H1 (cell line): Measurements from ENCODE around the gene PLS3. TPM values are rescaled to one million over a fixed set of nuclear protein-coding genes. Genes with fewer than 3 reads are reported as not detected.

Source experiments
- CTCF ChIA-PET: fragments of 300-600 bp; sonication (Branson Sonifier 250); formaldehyde crosslinking; loops from one replicate; lab custom pipeline; 2021; ENCODE audit not compliant: partially characterized antibody; lab: Charles Lee
- POLR2A ChIA-PET: fragments of 300-600 bp; sonication (Branson Sonifier 250); formaldehyde crosslinking; loops from one replicate; lab custom pipeline; 2021; ENCODE audit warnings: inconsistent platforms; ENCODE audit not compliant: partially characterized antibody; lab: Charles Lee
- DNase-seq, 2 experiments: peaks; one replicate each; pipeline versions ENCODE4 v3.0.0 to v3.0.0-alpha.2; 2010 to 2022; ENCODE audit warnings: low spot score in 2 of 2, low read depth in 1 of 2, mixed read lengths in 1 of 2
- FAIRE-seq: peaks from 2 replicates; lab custom pipeline; 2011; peaks lifted over from hg19 to GRCh38; lab: Jason Lieb, UNC
- H2AFZ ChIP-seq: 2 replicates; pipeline ENCODE4 v1.8.1; 2012; ENCODE audit warnings: low read length, inconsistent platforms
- H2AK5ac ChIP-seq: 2 replicates; pipeline ENCODE4 v1.6.1; 2013; ENCODE audit warnings: low read depth, low read length
- H2BK120ac ChIP-seq: replicated peaks from 2 replicates; pipeline ENCODE3; 2013; ENCODE audit warnings: low read depth, low read length, inconsistent platforms
- H2BK12ac ChIP-seq: 2 replicates; pipeline ENCODE4 v1.6.1; 2013; ENCODE audit warnings: low read depth, low read length
- H2BK15ac ChIP-seq: 2 replicates; pipeline ENCODE4 v1.6.1; 2013; ENCODE audit warnings: low read length
- H2BK20ac ChIP-seq: 2 replicates; pipeline ENCODE4 v1.6.1; 2013; ENCODE audit warnings: low read length
- H2BK5ac ChIP-seq: 2 replicates; pipeline ENCODE4 v1.6.1; 2013; ENCODE audit warnings: low read depth, low read length
- H3K14ac ChIP-seq: 2 replicates; pipeline ENCODE4 v1.6.1; 2013; ENCODE audit warnings: inconsistent platforms; ENCODE audit not compliant: insufficient read length
- H3K18ac ChIP-seq: 2 replicates; pipeline ENCODE4 v1.6.1; 2013; ENCODE audit warnings: low read length; ENCODE audit errors: extremely low read depth
- H3K23ac ChIP-seq: 2 replicates; pipeline ENCODE4 v1.6.1; 2013; ENCODE audit warnings: inconsistent platforms; ENCODE audit not compliant: insufficient read length
- H3K23me2 ChIP-seq: 2 replicates; pipeline ENCODE4 v1.6.1; 2013; ENCODE audit warnings: low read depth, low read length
- H3K27ac ChIP-seq: 2 replicates; pipeline ENCODE4 v1.6.1; 2011; ENCODE audit warnings: low read depth, low read length, inconsistent platforms
- H3K27me3 ChIP-seq, 4 experiments: replicated peaks in 1 of 4; 1 replicate in 1 of 4; 2 replicates in 3 of 4; pipeline versions ENCODE4 v1.6.1 to v1.8.1; 2011 to 2013; ENCODE audit warnings: low read length in 3 of 4, mild to moderate bottlenecking in 3 of 4, inconsistent platforms in 2 of 4, mixed read lengths in 2 of 4, moderate library complexity in 1 of 4; ENCODE audit not compliant: control insufficient read depth in 3 of 4, insufficient read depth in 3 of 4; ENCODE audit errors: extremely low read depth in 1 of 4
- H3K36me3 ChIP-seq, 4 experiments: 2 replicates each; pipeline versions ENCODE4 v1.6.1 to v1.8.1; 2011 to 2013; ENCODE audit warnings: mild to moderate bottlenecking in 4 of 4, low read length in 3 of 4, moderate library complexity in 2 of 4, control low read depth in 1 of 4, inconsistent platforms in 1 of 4; ENCODE audit not compliant: insufficient read depth in 4 of 4, control insufficient read depth in 2 of 4
- H3K4ac ChIP-seq: replicated peaks from 2 replicates; pipeline ENCODE3; 2013; ENCODE audit warnings: low read length, low read depth, mixed read lengths, inconsistent platforms; ENCODE audit not compliant: insufficient read length
- H3K4me1 ChIP-seq, 4 experiments: replicated peaks in 1 of 4; 1 replicate in 1 of 4; 2 replicates in 3 of 4; pipeline versions ENCODE4 v1.6.1 to v1.8.1; 2011 to 2013; ENCODE audit warnings: low read length in 3 of 4, inconsistent platforms in 2 of 4, mixed read lengths in 1 of 4; ENCODE audit not compliant: insufficient read depth in 4 of 4, control insufficient read depth in 3 of 4
- H3K4me2 ChIP-seq, 2 experiments: 2 replicates each; pipeline versions ENCODE4 v1.6.1 to v1.8.1; 2011 to 2013; ENCODE audit warnings: low read depth in 2 of 2, low read length in 2 of 2, control low read depth in 1 of 2, inconsistent platforms in 1 of 2, mild to moderate bottlenecking in 1 of 2; ENCODE audit not compliant: insufficient read depth in 1 of 2
- H3K4me3 ChIP-seq, 4 experiments: fragments of 200-600, 300-600 bp in 1 of 4; sonication (generic), shearing (Covaris generic), sonication (Bioruptor Twin) in 1 of 4; 2 replicates each; pipeline versions ENCODE4 v1.5.1 to v1.8.1; 2011 to 2016; ENCODE audit warnings: low read length in 4 of 4, low read depth in 3 of 4, control low read depth in 2 of 4, inconsistent platforms in 2 of 4, mild to moderate bottlenecking in 2 of 4, mixed read lengths in 1 of 4, moderate library complexity in 1 of 4; ENCODE audit not compliant: insufficient read depth in 2 of 4; ENCODE audit errors: extremely low read depth in 1 of 4
- H3K56ac ChIP-seq: replicated peaks from 2 replicates; pipeline ENCODE3; 2013; ENCODE audit warnings: low read depth, mild to moderate bottlenecking, mixed read lengths, low read length, inconsistent platforms; ENCODE audit not compliant: insufficient read length
- H3K79me1 ChIP-seq: 2 replicates; pipeline ENCODE4 v1.6.1; 2013; ENCODE audit warnings: low read depth, low read length, control low read depth
- H3K79me2 ChIP-seq, 2 experiments: 2 replicates each; pipeline versions ENCODE4 v1.6.1 to v1.8.1; 2012 to 2013; ENCODE audit warnings: low read length in 2 of 2, mild to moderate bottlenecking in 2 of 2, inconsistent platforms in 1 of 2; ENCODE audit not compliant: insufficient read depth in 2 of 2, control insufficient read depth in 1 of 2
- H3K9ac ChIP-seq, 4 experiments: replicated peaks in 1 of 4; 1 replicate in 1 of 4; 2 replicates in 3 of 4; pipeline versions ENCODE4 v1.6.1 to v1.8.1; 2011 to 2013; ENCODE audit warnings: low read depth in 3 of 4, low read length in 3 of 4, control low read depth in 2 of 4, mild to moderate bottlenecking in 2 of 4, moderate library complexity in 2 of 4, inconsistent platforms in 1 of 4; ENCODE audit errors: extremely low read depth in 1 of 4
- H3K9me3 ChIP-seq, 2 experiments: 2 replicates each; pipeline versions ENCODE4 v1.6.1 to v1.8.1; 2012 to 2013; ENCODE audit warnings: mild to moderate bottlenecking in 2 of 2, moderate library complexity in 2 of 2, control low read depth in 1 of 2, inconsistent platforms in 1 of 2, low read depth in 1 of 2, low read length in 1 of 2, mixed read lengths in 1 of 2; ENCODE audit not compliant: insufficient read depth in 2 of 2
- H4K20me1 ChIP-seq, 2 experiments: replicated peaks in 1 of 2; 2 replicates each; pipeline versions ENCODE3 to v1.8.1; 2011 to 2013; ENCODE audit warnings: inconsistent platforms in 2 of 2, low read length in 2 of 2, mild to moderate bottlenecking in 1 of 2; ENCODE audit not compliant: insufficient read depth in 2 of 2, control insufficient read depth in 1 of 2
- H4K5ac ChIP-seq: 2 replicates; pipeline ENCODE4 v1.6.1; 2013; ENCODE audit warnings: low read length, low read depth, mixed read lengths, inconsistent platforms; ENCODE audit not compliant: insufficient read length
- H4K8ac ChIP-seq: 2 replicates; pipeline ENCODE4 v1.8.0; 2013; ENCODE audit warnings: mild to moderate bottlenecking, moderate library complexity, low read length, inconsistent platforms; ENCODE audit not compliant: insufficient read depth; ENCODE audit errors: extremely low read depth
- H4K91ac ChIP-seq: replicated peaks from 2 replicates; pipeline ENCODE3; 2013; ENCODE audit warnings: low read length, mixed read lengths, inconsistent platforms; ENCODE audit not compliant: insufficient read length
- ASH2L ChIP-seq: fragments of 200-600, 300-600 bp; sonication (generic); IDR thresholded peaks from one replicate; pipeline ENCODE4 v1.7.1; 2017; ENCODE audit warnings: low read length
- CBX8 ChIP-seq: fragments of 300-800, 300-1000 bp; sonication (generic); IDR thresholded peaks from 2 replicates; pipeline ENCODE4 v1.7.1; 2016; ENCODE audit warnings: low read depth, low read length, borderline replicate concordance
- CTBP2 ChIP-seq: IDR thresholded peaks from 2 replicates; pipeline ENCODE4 v1.7.0; 2011; ENCODE audit warnings: borderline replicate concordance, mild to moderate bottlenecking, moderate library complexity, mixed read lengths, low read length; ENCODE audit not compliant: insufficient read depth, insufficient read length
- E2F6 ChIP-seq: IDR thresholded peaks from 2 replicates; pipeline ENCODE4 v1.6.1; 2012; ENCODE audit warnings: inconsistent platforms
- EGR1 ChIP-seq: IDR thresholded peaks from 2 replicates; pipeline ENCODE4 v1.6.1; 2011; ENCODE audit warnings: low read depth, low read length, borderline replicate concordance
- HDAC2 ChIP-seq, 2 experiments: fragments of 300-600 bp in 1 of 2; sonication (generic) in 1 of 2; IDR thresholded peaks; 2 replicates each; pipeline ENCODE4 v1.6.1; 2011 to 2012; ENCODE audit warnings: low read depth in 2 of 2, low read length in 2 of 2, mild to moderate bottlenecking in 2 of 2, moderate library complexity in 2 of 2, borderline replicate concordance in 1 of 2, inconsistent platforms in 1 of 2
- RAD21 ChIP-seq, 2 experiments: IDR thresholded peaks in 1 of 2; conservative IDR thresholded peaks in 1 of 2; 2 replicates each; pipeline ENCODE4 v1.6.1; 2011; ENCODE audit warnings: low read depth in 2 of 2, low read length in 2 of 2, improper control_type of control experiment in 1 of 2, inconsistent platforms in 1 of 2, mild to moderate bottlenecking in 1 of 2, moderate library complexity in 1 of 2
- RXRA ChIP-seq: IDR thresholded peaks from 2 replicates; pipeline ENCODE4 v1.6.1; 2011; ENCODE audit warnings: low read depth, mild to moderate bottlenecking, low read length, moderate library complexity; ENCODE audit not compliant: insufficient read depth
- SIX5 ChIP-seq: IDR thresholded peaks from 2 replicates; pipeline ENCODE4 v1.6.1; 2011; ENCODE audit warnings: mild to moderate bottlenecking, low read depth, low read length
- SUZ12 ChIP-seq: fragments of 200-600 bp; sonication (generic); IDR thresholded peaks from 2 replicates; pipeline ENCODE4 v1.6.1; 2012; ENCODE audit warnings: mild to moderate bottlenecking, inconsistent platforms, low read length, moderate library complexity, mixed read lengths
- TBP ChIP-seq: IDR thresholded peaks from 2 replicates; pipeline ENCODE4 v1.6.1; 2011; ENCODE audit warnings: low read depth, low read length, improper control_type of control experiment
- TCF12 ChIP-seq: IDR thresholded peaks from 2 replicates; pipeline ENCODE4 v1.6.1; 2011; ENCODE audit warnings: low read depth, mild to moderate bottlenecking, low read length
- TEAD4 ChIP-seq: IDR thresholded peaks from 2 replicates; pipeline ENCODE4 v1.6.1; 2012; ENCODE audit warnings: low read depth, low read length, inconsistent platforms, mixed read lengths
- WGBS, 2 experiments: shearing (Covaris generic) in 1 of 2; methylation state at CpG; one replicate each; pipeline versions ENCODE4 v1.1.6 to v1.1.7; 2013 to 2015; ENCODE audit warnings: low lambda C conversion rate in 2 of 2, mixed read lengths in 2 of 2, inconsistent platforms in 1 of 2, low coverage in 1 of 2, missing lambda C conversion rate in 1 of 2; ENCODE audit not compliant: insufficient replicate concordance in 2 of 2, insufficient coverage in 1 of 2, insufficient read length in 1 of 2; ENCODE audit errors: extremely low coverage in 1 of 2, missing lambda C conversion rate in 1 of 2; 5-methylcytosine and 5-hydroxymethylcytosine counted together
- polyA plus RNA-seq, 7 experiments: library from polyadenylated mRNA; depleted of rRNA in 3 of 7; stranded (reverse) in 5 of 7; unstranded in 2 of 7; fragments of >200 nt in 5 of 7; fragments of 200-250 nt in 2 of 7; gene quantifications; 1 replicate in 5 of 7; 2 replicates in 1 of 7; 4 replicates in 1 of 7; pipeline versions ENCODE4 v1.2.1 to v1.2.3, GENCODE V29; 2011 to 2013; ENCODE audit warnings: missing spikeins in 2 of 7, mixed read lengths in 2 of 7
- total RNA-seq: library from RNA; stranded (reverse); fragmentation: NEBNext Ultra II Directional; extraction: Animal tissue kit (Norgen Biotek cat#: 25700); gene quantifications from 2 replicates; pipeline ENCODE4 v1.2.1, GENCODE V29; 2021

Gene PLS3
- total and polyA plus RNA-seq, 2 of the 8 experiments (the other 6 are each of a cell fraction or from before 2014, with no cell fraction given) = 107 to 185 TPM

GRCh38 chrX:115630204-115630603, 69.2 kb downstream of the PLS3 start:
- Histone ChIP-seq H4K5ac (no peak overlapping the region), H2AFZ (no peak overlapping the region), H3K27ac (no peak overlapping the region), H2BK5ac (no peak overlapping the region), H3K9ac (no peak overlapping the region), H3K4ac (no peak overlapping the region), H3K9me3 (no peaks in the 10 kb centered on the region), H3K23ac (no peak overlapping the region), H3K27me3 (no peaks in the 10 kb centered on the region), H3K14ac (no peak overlapping the region), H3K36me3 (peaks cover 0 to 61% (median 10%) of the 10 kb centered on the region in 4 experiments; a peak in 5 of 8 replicates), H2BK20ac (no peak overlapping the region), H2AK5ac (no peak overlapping the region), H4K8ac (no peak overlapping the region), H3K4me2 (no peak overlapping the region), H3K79me1 (no peaks in the 10 kb centered on the region), H2BK15ac (no peak overlapping the region), H3K56ac (no peak overlapping the region), H3K4me1 (no peaks in the 10 kb centered on the region), H2BK12ac (no peak overlapping the region), H3K79me2 (no peaks in the 10 kb centered on the region), H4K91ac (no peak overlapping the region), H3K4me3 (no peak overlapping the region), H3K18ac (no peak overlapping the region), H3K23me2 (no peaks in the 10 kb centered on the region), H2BK120ac (no peak overlapping the region), H4K20me1 (no peaks in the 10 kb centered on the region)
- CTCF ChIA-PET = interaction anchor here (3.6 kb wide), 1 partner anchor 13 kb away, joined by 17 read pairs; no protein-coding TSS in a partner anchor
- FAIRE-seq = no peak
- POLR2A ChIA-PET = no interaction called here
- no peak for DNase-seq
- WGBS, 2 experiments = 84% methylated on average over 2 of the region's 2 CpGs; no CpG with 5 or more reads in 1 of the 2 experiments
- no peak for TF ChIP-seq SUZ12
- no peak for TF ChIP-seq TBP
- TF ChIP-seq TEAD4 = no peak
- TF ChIP-seq TCF12 = no peak
- TF ChIP-seq RXRA = no peak
- TF ChIP-seq EGR1 = no peak
- TF ChIP-seq ASH2L = no peak
- TF ChIP-seq SIX5 = no peak
- no peak for TF ChIP-seq RAD21 (IDR thresholded peaks at IDR 0.05 in 1 of 2, conservative IDR thresholded peaks at IDR 0.05 in 1 of 2; ENCODE audit: low read depth in 2 of 2, low read length in 2 of 2)
- no peak for TF ChIP-seq E2F6
- TF ChIP-seq HDAC2 (IDR thresholded peaks at IDR 0.05; ENCODE audit: borderline replicate concordance in 1 of 2, low read depth in 2 of 2, low read length in 2 of 2) = no peak
- no peak for TF ChIP-seq CBX8
- no peak for TF ChIP-seq CTBP2
